HepG2 (cell line): ENCODE results near the gene PROC. TPM values are rescaled to one million over a fixed set of nuclear protein-coding genes. Genes with fewer than 3 reads are reported as not detected.

ENCODE experiments used
- FOSL2 ChIP-seq: sonication (generic); formaldehyde crosslinking; IDR thresholded peaks from 2 replicates; pipeline ENCODE4 v1.4.0; 2020; ENCODE audit warnings: missing genetic modification reagents
- FOXO1 ChIP-seq: sonication (generic); formaldehyde crosslinking; IDR thresholded peaks from 2 replicates; pipeline ENCODE4 v1.4.0; 2020; ENCODE audit warnings: missing genetic modification reagents
- GATAD2A ChIP-seq: IDR thresholded peaks from 2 replicates; pipeline ENCODE4 v1.6.1; 2016
- HOXA3 ChIP-seq: sonication (generic); formaldehyde crosslinking; IDR thresholded peaks from 2 replicates; pipeline ENCODE4 v1.5.0; 2020; ENCODE audit warnings: missing genetic modification reagents
- HOXA7 ChIP-seq: sonication (generic); formaldehyde crosslinking; IDR thresholded peaks from 2 replicates; pipeline ENCODE4 v1.8.1; 2022; ENCODE audit warnings: mild to moderate bottlenecking, missing genetic modification reagents, moderate library complexity
- NFKB2 ChIP-seq: sonication (generic); formaldehyde crosslinking; IDR thresholded peaks from 2 replicates; pipeline ENCODE4 v1.4.0; 2020; ENCODE audit warnings: missing genetic modification reagents, borderline replicate concordance
- NKX3-1 ChIP-seq: sonication (generic); formaldehyde crosslinking; IDR thresholded peaks from 2 replicates; pipeline ENCODE4 v1.5.0; 2020; ENCODE audit warnings: missing genetic modification reagents
- POLR2AphosphoS2 ChIP-seq: IDR thresholded peaks from 2 replicates; pipeline ENCODE4 v1.6.1; 2011; ENCODE audit warnings: low read depth, low read length, improper control_type of control experiment
- RARG ChIP-seq: sonication (generic); formaldehyde crosslinking; IDR thresholded peaks from 2 replicates; pipeline ENCODE4 v1.4.0; 2020; ENCODE audit warnings: low read depth, mild to moderate bottlenecking, missing genetic modification reagents
- RXRB ChIP-seq: IDR thresholded peaks from 2 replicates; pipeline ENCODE4 v1.6.1; 2016; ENCODE audit warnings: borderline replicate concordance, missing genetic modification reagents, missing compliant biosample characterization
- SMAD3 ChIP-seq: sonication (generic); formaldehyde crosslinking; IDR thresholded peaks from 2 replicates; pipeline ENCODE4 v1.4.0; 2020; ENCODE audit warnings: missing genetic modification reagents
- SNAPC5 ChIP-seq: sonication (generic); formaldehyde crosslinking; IDR thresholded peaks from 2 replicates; pipeline ENCODE4 v1.8.1; 2023; ENCODE audit warnings: mild to moderate bottlenecking, missing genetic modification reagents, borderline replicate concordance
- YEATS4 ChIP-seq: sonication (generic); formaldehyde crosslinking; IDR thresholded peaks from 2 replicates; pipeline ENCODE4 v1.4.0; 2020; ENCODE audit warnings: missing genetic modification reagents, borderline replicate concordance
- ZBTB34 ChIP-seq: sonication (generic); formaldehyde crosslinking; IDR thresholded peaks from 2 replicates; pipeline ENCODE4 v1.8.0; 2022; ENCODE audit warnings: mild to moderate bottlenecking, missing genetic modification reagents
- ZBTB39 ChIP-seq: sonication (generic); formaldehyde crosslinking; IDR thresholded peaks from 2 replicates; pipeline ENCODE4 v1.5.0; 2020; ENCODE audit warnings: missing genetic modification reagents
- ZBTB44 ChIP-seq: sonication (generic); formaldehyde crosslinking; IDR thresholded peaks from 2 replicates; pipeline ENCODE4 v1.4.0; 2020; ENCODE audit warnings: missing genetic modification reagents
- ZFP41 ChIP-seq: sonication (generic); formaldehyde crosslinking; IDR thresholded peaks from 2 replicates; pipeline ENCODE4 v1.4.0; 2020; ENCODE audit warnings: mild to moderate bottlenecking, missing genetic modification reagents, borderline replicate concordance
- ZNF292 ChIP-seq: sonication (generic); formaldehyde crosslinking; IDR thresholded peaks from 2 replicates; pipeline ENCODE4 v1.8.1; 2022; ENCODE audit warnings: mild to moderate bottlenecking, low read depth, missing genetic modification reagents, borderline replicate concordance
- ZNF33B ChIP-seq: sonication (generic); formaldehyde crosslinking; IDR thresholded peaks from 2 replicates; pipeline ENCODE4 v1.5.1; 2020; ENCODE audit warnings: mild to moderate bottlenecking, missing genetic modification reagents
- polyA plus RNA-seq, 8 experiments: library from polyadenylated mRNA; depleted of rRNA in 3 of 8; stranded (reverse) in 7 of 8; unstranded in 1 of 8; fragments of >200 nt; fragmentation: Illumina TruSeq in 4 of 8; extraction: Trizol in 4 of 8; gene quantifications; 2 replicates each; pipeline versions ENCODE4 v1.2.1 to v1.2.3, GENCODE V29; 2011 to 2016; ENCODE audit warnings: low read depth in 4 of 8, missing spikeins in 1 of 8, mixed read lengths in 1 of 8; ENCODE audit not compliant: insufficient read depth in 1 of 8
- total RNA-seq, 5 experiments: library from RNA; depleted of rRNA; stranded (reverse); fragments of >200 nt; fragmentation: Illumina TruSeq; extraction: Trizol; gene quantifications; 2 replicates each; pipeline ENCODE4 v1.2.3, GENCODE V29; 2016; ENCODE audit warnings: low read depth in 1 of 5
- TF ChIP-seq, protein P1 (sequence below): sonication (generic); formaldehyde crosslinking; IDR thresholded peaks from 2 replicates; pipeline ENCODE4 v1.4.0; 2020; ENCODE audit warnings: mild to moderate bottlenecking, missing genetic modification reagents
- TF ChIP-seq, protein P2 (sequence below): sonication (generic); formaldehyde crosslinking; IDR thresholded peaks from 2 replicates; pipeline ENCODE4 v1.8.0; 2022; ENCODE audit warnings: mild to moderate bottlenecking, missing genetic modification reagents; ENCODE audit not compliant: insufficient replicate concordance

PROC gene
- total and polyA plus RNA-seq, 2 of the 13 experiments (the other 11 are each of a cell fraction or from before 2014, with no cell fraction given): 134 to 185 TPM

DNA sequence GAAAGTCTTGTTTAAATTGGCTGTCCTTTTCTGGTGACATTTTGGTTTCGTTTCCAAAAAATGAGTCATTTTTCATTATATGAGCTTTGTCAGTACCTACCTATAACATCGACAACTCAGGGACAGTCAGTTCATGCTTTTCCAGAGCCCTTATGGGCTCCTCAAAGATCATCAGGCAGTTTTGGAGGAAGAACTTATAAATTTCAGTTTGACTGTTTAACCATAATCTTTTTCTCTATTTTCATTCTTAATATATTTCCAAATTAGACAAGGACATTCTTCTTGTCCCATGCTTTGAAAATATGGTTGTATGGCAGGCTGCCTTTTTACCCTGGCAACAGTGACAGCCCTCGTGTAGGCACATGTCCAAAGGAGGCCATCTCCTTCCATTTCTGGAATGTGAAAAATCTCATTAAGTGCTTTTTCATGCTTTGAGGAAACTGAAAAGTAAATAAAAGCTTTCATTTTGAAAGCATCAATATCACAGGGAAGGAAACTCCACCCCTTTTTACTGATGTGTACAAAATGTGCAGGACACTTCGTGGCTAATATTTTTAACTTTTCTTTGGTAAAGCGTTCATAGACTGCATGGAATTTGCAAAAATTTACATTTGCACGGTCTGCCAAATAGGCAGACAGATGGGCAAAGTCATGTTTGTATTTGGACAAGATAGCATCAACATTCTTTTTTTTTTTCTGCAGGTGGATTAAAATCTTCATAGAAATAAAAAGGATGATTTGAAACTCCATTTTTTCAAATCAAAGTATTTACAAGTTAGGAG, 7.2 kb upstream of the PROC start (continued):
- TF ChIP-seq SNAPC5 (CRISPR knock-in tag): no peak
- TF ChIP-seq FOXO1 (CRISPR knock-in tag): no peak
- TF ChIP-seq RXRB (CRISPR knock-in tag): peak; percentile 15; the same call in 1 of the 2 replicates
- TF ChIP-seq ZNF292 (CRISPR knock-in tag): no peak
- TF ChIP-seq FOSL2 (CRISPR knock-in tag): 0 out of 2 replicates have a peak, but pooled peaks have one; percentile 32
- TF ChIP-seq, protein P1, sequence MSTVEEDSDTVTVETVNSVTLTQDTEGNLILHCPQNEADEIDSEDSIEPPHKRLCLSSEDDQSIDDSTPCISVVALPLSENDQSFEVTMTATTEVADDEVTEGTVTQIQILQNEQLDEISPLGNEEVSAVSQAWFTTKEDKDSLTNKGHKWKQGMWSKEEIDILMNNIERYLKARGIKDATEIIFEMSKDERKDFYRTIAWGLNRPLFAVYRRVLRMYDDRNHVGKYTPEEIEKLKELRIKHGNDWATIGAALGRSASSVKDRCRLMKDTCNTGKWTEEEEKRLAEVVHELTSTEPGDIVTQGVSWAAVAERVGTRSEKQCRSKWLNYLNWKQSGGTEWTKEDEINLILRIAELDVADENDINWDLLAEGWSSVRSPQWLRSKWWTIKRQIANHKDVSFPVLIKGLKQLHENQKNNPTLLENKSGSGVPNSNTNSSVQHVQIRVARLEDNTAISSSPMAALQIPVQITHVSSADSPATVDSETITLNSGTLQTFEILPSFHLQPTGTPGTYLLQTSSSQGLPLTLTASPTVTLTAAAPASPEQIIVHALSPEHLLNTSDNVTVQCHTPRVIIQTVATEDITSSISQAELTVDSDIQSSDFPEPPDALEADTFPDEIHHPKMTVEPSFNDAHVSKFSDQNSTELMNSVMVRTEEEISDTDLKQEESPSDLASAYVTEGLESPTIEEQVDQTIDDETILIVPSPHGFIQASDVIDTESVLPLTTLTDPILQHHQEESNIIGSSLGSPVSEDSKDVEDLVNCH (CRISPR knock-in tag): no peak
- TF ChIP-seq, protein P2, sequence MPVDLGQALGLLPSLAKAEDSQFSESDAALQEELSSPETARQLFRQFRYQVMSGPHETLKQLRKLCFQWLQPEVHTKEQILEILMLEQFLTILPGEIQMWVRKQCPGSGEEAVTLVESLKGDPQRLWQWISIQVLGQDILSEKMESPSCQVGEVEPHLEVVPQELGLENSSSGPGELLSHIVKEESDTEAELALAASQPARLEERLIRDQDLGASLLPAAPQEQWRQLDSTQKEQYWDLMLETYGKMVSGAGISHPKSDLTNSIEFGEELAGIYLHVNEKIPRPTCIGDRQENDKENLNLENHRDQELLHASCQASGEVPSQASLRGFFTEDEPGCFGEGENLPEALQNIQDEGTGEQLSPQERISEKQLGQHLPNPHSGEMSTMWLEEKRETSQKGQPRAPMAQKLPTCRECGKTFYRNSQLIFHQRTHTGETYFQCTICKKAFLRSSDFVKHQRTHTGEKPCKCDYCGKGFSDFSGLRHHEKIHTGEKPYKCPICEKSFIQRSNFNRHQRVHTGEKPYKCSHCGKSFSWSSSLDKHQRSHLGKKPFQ (CRISPR knock-in tag): no peak
- TF ChIP-seq ZNF33B (CRISPR knock-in tag): no peak
- no peak for TF ChIP-seq POLR2AphosphoS2
- TF ChIP-seq ZBTB34 (CRISPR knock-in tag): no peak
- TF ChIP-seq NFKB2: no peak
- no peak for TF ChIP-seq ZBTB44 (CRISPR knock-in tag)
- TF ChIP-seq YEATS4: no peak
- TF ChIP-seq SMAD3 (CRISPR knock-in tag): no peak
- no peak for TF ChIP-seq NKX3-1
- TF ChIP-seq ZBTB39 (CRISPR knock-in tag): no peak
- peak; percentile 63 for TF ChIP-seq GATAD2A (CRISPR knock-in tag)
- TF ChIP-seq RARG (CRISPR knock-in tag): no peak
- TF ChIP-seq ZFP41 (CRISPR knock-in tag): no peak
- no peak for TF ChIP-seq HOXA7 (CRISPR knock-in tag)
- no peak for TF ChIP-seq HOXA3
